Mesothelial cell of epicardium (in vitro differentiated cells): ENCODE data around the gene FNIP1. TPM values are rescaled to one million over a fixed set of nuclear protein-coding genes. Genes with fewer than 3 reads are reported as not detected.
"Not testable (repeated sequence)": the region's sequence is repeated elsewhere in the genome, so short reads cannot be mapped to it uniquely, and the experiment has no call there.

ENCODE experiments used
- DNase-seq, 2 experiments: peaks; one replicate each; pipeline ENCODE4 v3.0.0; 2021; ENCODE audit warnings: low spot score in 2 of 2; ENCODE audit not compliant: unreplicated experiment in 2 of 2
- H3K27ac Mint-ChIP-seq: 2 replicates; pipeline ENCODE4 v1.8.0; 2021; ENCODE audit warnings: mixed read lengths
- H3K27me3 Mint-ChIP-seq: 2 replicates; pipeline ENCODE4 v1.8.0; 2021; ENCODE audit warnings: low read depth, mixed read lengths
- H3K36me3 Mint-ChIP-seq: 2 replicates; pipeline ENCODE4 v1.8.0; 2021; ENCODE audit warnings: mixed read lengths
- H3K4me1 Mint-ChIP-seq: 2 replicates; pipeline ENCODE4 v1.8.0; 2021; ENCODE audit warnings: mixed read lengths
- H3K4me3 Mint-ChIP-seq: 2 replicates; pipeline ENCODE4 v1.8.0; 2021; ENCODE audit warnings: mild to moderate bottlenecking, moderate library complexity, mixed read lengths
- H3K9me3 Mint-ChIP-seq: 2 replicates; pipeline ENCODE4 v1.8.0; 2021; ENCODE audit warnings: mixed read lengths
- CTCF ChIP-seq: fragments of 200-600 bp; sonication (generic); IDR thresholded peaks from one replicate; pipeline ENCODE4 v1.5.0; 2021; ENCODE audit warnings: antibody characterized with exemption; ENCODE audit not compliant: unreplicated experiment
- total RNA-seq: library from RNA; stranded (reverse); gene quantifications from 3 replicates; pipeline ENCODE4 v1.2.1, GENCODE V29; 2021

The FNIP1 gene
- total RNA-seq, 1 donor from 2014 or later = 35.1 TPM

GRCh38 chr5:131622633-131623032, 174.2 kb downstream of the FNIP1 start:
- Mint-ChIP-seq H3K4me1 (peaks cover 3% of the 10 kb centered on the region), H3K27ac (no peak overlapping the region), H3K36me3 (peaks cover 8% of the 10 kb centered on the region)

GRCh38 chr5:131621164-131621563, 175.7 kb downstream of the FNIP1 start:
- H3K27me3 Mint-ChIP-seq, H3K4me3 Mint-ChIP-seq, H3K27ac Mint-ChIP-seq, H3K36me3 Mint-ChIP-seq, DNase-seq, H3K4me1 Mint-ChIP-seq, H3K9me3 Mint-ChIP-seq: not testable (repeated sequence)

More at GRCh38 chr5:131622633-131623032, 174.2 kb downstream of the FNIP1 start:
- DNase-seq = no peak
- Mint-ChIP-seq H3K4me3 (no peak overlapping the region), H3K27me3 (no peaks in the 10 kb centered on the region), H3K9me3 (peaks cover 9% of the 10 kb centered on the region)
- TF ChIP-seq CTCF = no peak

GRCh38 chr5:131619102-131619501, 177.7 kb downstream of the FNIP1 start:
- Mint-ChIP-seq H3K36me3 (peaks cover 2% of the 10 kb centered on the region), H3K9me3 (peaks cover 5% of the 10 kb centered on the region), H3K27me3 (no peaks in the 10 kb centered on the region), H3K4me1 (peaks cover 5% of the 10 kb centered on the region), H3K4me3 (no peak overlapping the region), H3K27ac (no peak overlapping the region)
- TF ChIP-seq CTCF = no peak
- DNase-seq = no peak

- Mint-ChIP-seq H3K9me3 (no peaks in the 10 kb centered on the region), H3K36me3 (peaks cover 1% of the 10 kb centered on the region), H3K27ac (no peak overlapping the region), H3K27me3 (no peaks in the 10 kb centered on the region), H3K4me3 (no peak overlapping the region), H3K4me1 (peaks cover 5% of the 10 kb centered on the region)
- no peak for DNase-seq
- no peak for TF ChIP-seq CTCF
Observed at GRCh38 chr5:131617140-131617822, 179.5 kb downstream of the FNIP1 start.

GRCh38 chr5:131615957-131616356, 180.9 kb downstream of the FNIP1 start:
- Mint-ChIP-seq H3K9me3 (no peaks in the 10 kb centered on the region), H3K4me1 (peaks cover 7% of the 10 kb centered on the region), H3K27me3 (no peaks in the 10 kb centered on the region), H3K4me3 (no peak overlapping the region), H3K36me3 (peaks cover 1% of the 10 kb centered on the region), H3K27ac (no peak overlapping the region)
- no peak for TF ChIP-seq CTCF
- no peak for DNase-seq

- H3K27ac Mint-ChIP-seq = no peak overlapping the region
Observed at GRCh38 chr5:131613423-131613822, 183.4 kb downstream of the FNIP1 start.

More at GRCh38 chr5:131613423-131613822, 183.4 kb downstream of the FNIP1 start:
- Mint-ChIP-seq H3K36me3 (peaks cover 1% of the 10 kb centered on the region), H3K27me3 (no peaks in the 10 kb centered on the region), H3K9me3 (no peaks in the 10 kb centered on the region), H3K4me1 (peaks cover 26% of the 10 kb centered on the region), H3K4me3 (no peak overlapping the region)
- DNase-seq = no peak
- no peak for TF ChIP-seq CTCF
